Lower leg skin (tissue), 4 donors: ENCODE results near the gene CISTR. TPM values are rescaled to one million over a fixed set of nuclear protein-coding genes. Genes with fewer than 3 reads are reported as not detected.

Source experiments
- DNase-seq, 2 donors: peaks; one replicate each; pipeline ENCODE4 v3.0.0-alpha.2; 2019; ENCODE audit warnings: low spot score in 2 of 2
- H3K4me3 ChIP-seq: fragments of 200-600 bp; sonication (generic); 2 replicates; pipeline ENCODE4 v1.5.1; 2017; ENCODE audit warnings: mild to moderate bottlenecking, low read depth; ENCODE audit not compliant: poor library complexity, severe bottlenecking
- POLR2A ChIP-seq, 2 donors: fragments of 450-650 bp; IDR thresholded peaks; one replicate each; pipeline ENCODE4 v1.6.1; 2016 to 2017; ENCODE audit warnings: antibody characterized with exemption in 2 of 2, mild to moderate bottlenecking in 1 of 2, moderate library complexity in 1 of 2
- WGBS, 2 donors: methylation state at CpG; one replicate each; pipeline ENCODE4 v1.1.5; 2018; 5-methylcytosine and 5-hydroxymethylcytosine counted together
- intact Hi-C: fragments of 100-400 bp; cut with DNase I; formaldehyde crosslinking; loops from one replicate; pipeline ENCODE4 v1.15.0; 2023; ENCODE audit warnings: low total_unique reads
- total RNA-seq, 4 donors: library from RNA; depleted of rRNA; stranded (reverse); fragments of >200 nt; gene quantifications; one replicate each; pipeline ENCODE4 v1.1.0, GENCODE V29; 2016
- TF ChIP-seq, protein P1 (sequence below), 3 donors: fragments of 450-650 bp; IDR thresholded peaks; one replicate each; pipeline ENCODE4 v1.5.1; 2016; ENCODE audit warnings: antibody characterized with exemption in 3 of 3, mild to moderate bottlenecking in 3 of 3, moderate library complexity in 2 of 3

Gene CISTR
- total RNA-seq, 4 donors from 2014 or later: not detected

DNA sequence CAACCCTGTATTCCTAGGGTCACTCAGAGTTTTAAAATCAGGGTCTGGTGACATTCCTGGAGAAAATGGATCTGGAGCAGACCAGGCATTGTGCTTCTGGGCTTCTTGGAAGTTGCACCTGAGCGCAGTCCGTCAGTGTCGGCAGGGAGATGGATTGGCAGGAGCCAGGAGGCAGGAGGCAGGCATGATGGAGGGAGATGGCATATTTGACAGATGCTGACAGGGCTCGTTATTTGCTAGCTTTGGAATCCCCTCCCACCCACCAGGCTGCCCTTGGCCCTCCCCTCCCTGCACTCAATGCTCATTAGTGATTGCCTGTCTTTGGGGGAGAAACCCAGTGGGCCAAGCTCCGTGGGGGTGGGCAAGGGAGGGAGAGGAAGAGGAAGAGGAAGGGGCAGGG lies 4.7 kb downstream of the CISTR start:
- DNase-seq: no peak
- no peak overlapping the region for H3K4me3 ChIP-seq
- intact Hi-C loops: no loop called here
- WGBS, 2 donors: 42 to 47% methylated on average over 5 of the region's 5 CpGs
- TF ChIP-seq, protein P1, sequence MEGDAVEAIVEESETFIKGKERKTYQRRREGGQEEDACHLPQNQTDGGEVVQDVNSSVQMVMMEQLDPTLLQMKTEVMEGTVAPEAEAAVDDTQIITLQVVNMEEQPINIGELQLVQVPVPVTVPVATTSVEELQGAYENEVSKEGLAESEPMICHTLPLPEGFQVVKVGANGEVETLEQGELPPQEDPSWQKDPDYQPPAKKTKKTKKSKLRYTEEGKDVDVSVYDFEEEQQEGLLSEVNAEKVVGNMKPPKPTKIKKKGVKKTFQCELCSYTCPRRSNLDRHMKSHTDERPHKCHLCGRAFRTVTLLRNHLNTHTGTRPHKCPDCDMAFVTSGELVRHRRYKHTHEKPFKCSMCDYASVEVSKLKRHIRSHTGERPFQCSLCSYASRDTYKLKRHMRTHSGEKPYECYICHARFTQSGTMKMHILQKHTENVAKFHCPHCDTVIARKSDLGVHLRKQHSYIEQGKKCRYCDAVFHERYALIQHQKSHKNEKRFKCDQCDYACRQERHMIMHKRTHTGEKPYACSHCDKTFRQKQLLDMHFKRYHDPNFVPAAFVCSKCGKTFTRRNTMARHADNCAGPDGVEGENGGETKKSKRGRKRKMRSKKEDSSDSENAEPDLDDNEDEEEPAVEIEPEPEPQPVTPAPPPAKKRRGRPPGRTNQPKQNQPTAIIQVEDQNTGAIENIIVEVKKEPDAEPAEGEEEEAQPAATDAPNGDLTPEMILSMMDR (IDR thresholded peaks at IDR 0.05): no peak
- no peak for TF ChIP-seq POLR2A (IDR thresholded peaks at IDR 0.05)

DNA sequence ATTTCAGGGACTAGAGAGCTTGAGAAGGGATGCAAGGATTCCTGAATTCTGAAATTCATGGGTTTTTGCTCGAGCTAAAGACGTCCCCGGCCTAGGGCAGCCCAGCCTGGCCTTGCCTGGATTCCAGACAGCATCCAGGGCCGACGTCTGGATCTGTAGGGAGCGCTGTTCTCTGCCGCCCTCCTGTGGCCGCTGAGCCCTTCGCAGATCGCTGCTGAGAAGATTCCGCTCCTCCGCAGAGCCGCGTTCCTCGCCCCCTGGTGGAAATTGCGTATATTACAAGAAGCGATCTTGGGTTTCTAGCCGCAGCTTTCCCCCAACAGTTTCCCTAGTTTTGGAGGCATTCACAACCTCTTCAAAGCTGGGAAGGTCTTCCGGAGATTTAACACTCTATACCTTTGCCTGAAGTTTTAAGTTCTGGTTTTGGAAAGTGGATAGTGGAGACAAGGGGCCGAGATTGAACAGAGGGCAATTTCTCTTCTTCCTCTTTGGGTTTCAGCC lies 5.1 kb downstream of the CISTR start:
- no peak for TF ChIP-seq POLR2A (IDR thresholded peaks at IDR 0.05)
- TF ChIP-seq, protein P1 (IDR thresholded peaks at IDR 0.05): peak in 2 of 3 donors; percentile 97 to 99
- DNase-seq: peak; percentile 87 to 98
- intact Hi-C loops: no loop called here
- WGBS, 2 donors: 0 to 1% methylated on average over 20 of the region's 20 CpGs
- H3K4me3 ChIP-seq: no peak overlapping the region

DNA sequence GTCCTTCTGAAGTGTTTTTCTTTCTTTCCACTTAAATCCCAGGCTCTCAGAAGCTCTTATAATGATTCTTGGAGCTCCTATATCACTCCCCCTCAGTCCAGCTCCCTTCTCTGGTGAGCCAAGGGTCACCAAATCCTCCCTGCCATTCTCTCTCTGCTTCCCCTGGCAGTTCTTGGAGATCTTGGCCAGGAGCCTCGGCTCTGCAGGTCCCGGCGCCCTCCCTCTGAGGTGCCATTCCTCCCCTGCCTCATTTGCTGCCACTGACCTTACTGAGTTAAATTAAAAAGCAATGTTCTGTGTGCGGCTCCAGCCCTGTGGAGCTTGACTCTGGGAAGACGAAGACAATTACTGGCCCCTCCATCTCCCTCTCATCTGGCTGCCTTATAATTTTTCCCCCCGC lies 7.0 kb downstream of the CISTR start:
- DNase-seq: no peak
- TF ChIP-seq POLR2A (IDR thresholded peaks at IDR 0.05): no peak
- TF ChIP-seq, protein P1 (IDR thresholded peaks at IDR 0.05): no peak
- intact Hi-C loops: loop anchor here (5.0 kb wide), 1 partner anchor 42 kb away; no protein-coding TSS in a partner anchor
- 56 to 68% methylated on average over 6 of the region's 6 CpGs for WGBS, 2 donors
- H3K4me3 ChIP-seq: no peak overlapping the region

DNA sequence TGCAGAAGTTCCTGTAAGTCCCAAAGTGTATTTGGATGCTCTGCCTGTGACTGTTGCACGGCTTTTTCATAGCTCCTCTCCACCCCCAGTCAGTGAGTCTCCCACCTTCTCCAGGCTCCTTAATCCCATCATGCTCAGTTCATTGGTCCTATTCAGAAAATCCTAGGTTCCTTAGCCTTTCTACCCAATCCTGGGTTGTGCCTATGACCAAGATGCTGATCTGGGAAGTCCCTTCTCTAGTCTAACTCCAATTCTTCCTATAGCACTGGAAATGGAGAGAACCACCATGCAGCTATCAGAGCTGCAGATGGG lies 7.7 kb downstream of the CISTR start:
- 90 to 97% methylated on average over 1 of the region's 1 CpG for WGBS, 2 donors
- intact Hi-C loops: loop anchor here (5.0 kb wide), 1 partner anchor 42 kb away; no protein-coding TSS in a partner anchor
- TF ChIP-seq POLR2A (IDR thresholded peaks at IDR 0.05): no peak
- TF ChIP-seq, protein P1 (IDR thresholded peaks at IDR 0.05): no peak
- H3K4me3 ChIP-seq: no peak overlapping the region
- no peak for DNase-seq

DNA sequence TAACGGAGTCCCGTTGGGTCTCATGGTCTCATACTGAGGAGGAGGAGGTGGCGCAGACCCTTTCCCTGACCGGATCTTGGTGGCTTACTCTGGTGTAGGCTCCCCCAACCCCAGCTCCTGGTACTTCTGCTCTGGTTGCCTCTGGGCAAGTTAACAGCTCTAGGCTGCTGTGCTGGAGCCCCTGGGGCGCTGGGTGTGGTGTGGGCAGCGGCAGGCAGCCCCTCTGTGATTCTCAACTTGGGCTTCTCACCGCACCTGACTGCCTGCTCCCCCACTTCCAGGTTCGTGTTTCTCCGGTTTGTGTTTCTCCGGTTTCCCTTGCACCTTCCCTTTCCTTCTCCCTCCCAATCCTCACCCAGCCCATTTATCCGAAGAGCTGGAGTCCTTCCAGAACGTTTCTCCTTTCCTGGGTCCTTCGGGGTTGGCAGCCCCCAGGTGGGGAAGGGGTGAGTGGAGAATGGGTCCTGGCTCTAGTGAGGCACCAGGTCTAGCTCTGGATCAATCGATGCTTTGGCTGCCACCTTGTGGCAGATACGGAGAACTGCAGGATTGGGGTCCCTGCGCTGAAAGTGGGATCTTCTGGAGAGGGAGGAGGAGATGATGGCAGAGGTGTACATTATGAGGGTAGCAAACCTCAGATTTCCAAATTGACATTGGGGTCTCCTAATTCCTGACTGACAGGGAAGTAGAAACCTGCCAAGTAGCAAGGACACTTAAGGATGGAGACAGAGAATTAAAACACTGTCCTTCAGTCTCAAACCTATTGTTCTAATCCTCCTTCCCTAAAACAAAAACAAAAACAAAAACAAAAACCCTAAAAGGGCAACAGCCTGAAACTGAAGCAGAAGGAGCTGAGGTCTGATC lies 8.3 kb downstream of the CISTR start:
- intact Hi-C loops: loop anchor here (5.0 kb wide), 1 partner anchor 41 kb away; no protein-coding TSS in a partner anchor
- no peak overlapping the region for H3K4me3 ChIP-seq
- WGBS, 2 donors: 17 to 19% methylated on average over 16 of the region's 16 CpGs
- peak in 1 of 2 donors; percentile 91 for DNase-seq
- no peak for TF ChIP-seq POLR2A (IDR thresholded peaks at IDR 0.05)
- TF ChIP-seq, protein P1 (IDR thresholded peaks at IDR 0.05): peak in 1 of 3 donors; percentile 38
